LNCAP (cell line): Measurements from ENCODE around the gene PLPP4.

ENCODE experiments used
- TF ChIP-seq, protein P1 (sequence below): fragments of 450-650 bp; IDR thresholded peaks from 2 replicates; pipeline ENCODE4 v1.5.1; 2017; ENCODE audit warnings: mild to moderate bottlenecking

Gene PLPP4

DNA sequence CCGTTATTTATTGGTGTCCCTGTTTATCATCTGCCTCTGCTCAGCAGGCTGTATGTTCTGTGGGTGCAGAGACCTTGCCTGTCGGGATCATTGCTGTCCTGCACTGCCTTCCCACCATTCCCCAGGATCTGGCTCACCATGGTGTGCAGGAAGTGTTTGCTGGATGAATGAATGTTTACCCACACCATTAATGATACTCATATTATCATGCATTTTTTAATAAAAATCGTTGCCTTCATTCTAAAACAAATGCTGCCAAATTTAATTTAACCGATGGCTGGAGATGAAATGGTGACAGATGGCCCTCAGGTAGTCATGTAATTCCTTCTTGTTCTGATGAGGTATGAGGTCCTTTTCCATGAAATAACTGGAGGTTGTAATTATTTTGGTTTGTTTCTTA, 22.5 kb downstream of the PLPP4 start:
- TF ChIP-seq, protein P1, sequence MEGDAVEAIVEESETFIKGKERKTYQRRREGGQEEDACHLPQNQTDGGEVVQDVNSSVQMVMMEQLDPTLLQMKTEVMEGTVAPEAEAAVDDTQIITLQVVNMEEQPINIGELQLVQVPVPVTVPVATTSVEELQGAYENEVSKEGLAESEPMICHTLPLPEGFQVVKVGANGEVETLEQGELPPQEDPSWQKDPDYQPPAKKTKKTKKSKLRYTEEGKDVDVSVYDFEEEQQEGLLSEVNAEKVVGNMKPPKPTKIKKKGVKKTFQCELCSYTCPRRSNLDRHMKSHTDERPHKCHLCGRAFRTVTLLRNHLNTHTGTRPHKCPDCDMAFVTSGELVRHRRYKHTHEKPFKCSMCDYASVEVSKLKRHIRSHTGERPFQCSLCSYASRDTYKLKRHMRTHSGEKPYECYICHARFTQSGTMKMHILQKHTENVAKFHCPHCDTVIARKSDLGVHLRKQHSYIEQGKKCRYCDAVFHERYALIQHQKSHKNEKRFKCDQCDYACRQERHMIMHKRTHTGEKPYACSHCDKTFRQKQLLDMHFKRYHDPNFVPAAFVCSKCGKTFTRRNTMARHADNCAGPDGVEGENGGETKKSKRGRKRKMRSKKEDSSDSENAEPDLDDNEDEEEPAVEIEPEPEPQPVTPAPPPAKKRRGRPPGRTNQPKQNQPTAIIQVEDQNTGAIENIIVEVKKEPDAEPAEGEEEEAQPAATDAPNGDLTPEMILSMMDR = no peak

DNA sequence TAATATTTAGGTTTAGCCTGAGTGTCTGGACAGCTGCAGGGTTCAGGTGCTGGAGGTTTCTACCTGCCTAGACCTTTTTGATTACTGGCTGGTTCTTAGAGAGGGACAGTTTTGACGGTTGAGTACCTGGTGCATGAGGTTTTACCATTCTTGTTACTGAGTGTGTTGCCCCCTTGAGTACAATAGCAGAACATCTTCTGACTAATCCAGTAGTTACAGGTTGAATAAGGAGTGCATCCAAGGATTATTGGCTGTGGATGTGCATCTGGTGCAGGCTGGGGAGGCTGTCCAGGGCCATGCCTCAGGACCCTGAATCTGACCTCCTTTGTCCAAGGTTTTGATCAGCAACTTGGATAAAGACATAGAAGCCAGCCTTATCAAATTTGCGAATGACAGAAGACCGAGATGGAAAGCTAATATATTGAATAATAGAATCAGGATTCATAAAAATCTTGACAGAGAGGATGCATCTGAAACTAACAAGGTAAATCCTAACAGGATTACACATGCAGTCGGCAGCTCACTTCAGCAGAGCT, 23.1 kb downstream of the PLPP4 start:
- TF ChIP-seq, protein P1 = no peak

DNA sequence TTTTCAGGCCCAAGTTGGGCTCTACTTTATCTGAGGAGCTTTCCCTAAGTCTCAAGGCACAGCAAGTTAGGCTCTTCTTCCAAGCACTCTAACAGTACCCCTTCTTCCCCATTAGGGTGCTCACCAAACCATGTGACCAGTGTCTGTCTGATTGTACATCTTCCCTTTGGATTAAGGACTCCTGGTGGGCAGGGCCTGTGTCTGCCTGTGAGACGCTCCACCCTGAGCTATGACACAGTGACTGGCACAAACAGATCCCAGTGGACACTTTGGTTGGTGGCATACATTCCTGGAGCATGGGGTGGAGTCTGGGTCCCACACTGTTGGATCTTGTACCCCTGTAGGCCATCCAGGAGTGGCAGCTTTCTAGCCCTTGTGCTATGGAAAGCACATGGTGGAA, 23.8 kb downstream of the PLPP4 start:
- TF ChIP-seq, protein P1 = no peak

DNA sequence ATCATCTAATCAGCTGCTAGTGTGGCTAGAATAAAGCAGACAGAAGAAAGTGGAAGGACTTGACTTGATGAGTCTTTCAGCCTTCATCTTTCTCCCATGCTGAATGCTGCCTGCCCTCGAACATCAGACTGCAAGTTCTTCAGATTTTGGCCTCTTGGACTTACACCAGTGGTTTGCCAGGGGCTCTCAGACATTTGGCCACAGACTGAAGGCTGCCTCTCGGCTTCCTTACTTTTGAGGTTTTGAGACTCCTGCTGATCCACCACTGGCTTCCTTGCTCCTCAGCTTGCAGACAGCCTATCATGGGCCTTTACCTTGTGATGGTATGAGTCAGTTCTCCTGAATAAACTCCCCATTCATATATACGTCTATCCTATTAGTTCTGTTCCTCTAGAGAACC, 26.0 kb downstream of the PLPP4 start:
- TF ChIP-seq, protein P1 = no peak

DNA sequence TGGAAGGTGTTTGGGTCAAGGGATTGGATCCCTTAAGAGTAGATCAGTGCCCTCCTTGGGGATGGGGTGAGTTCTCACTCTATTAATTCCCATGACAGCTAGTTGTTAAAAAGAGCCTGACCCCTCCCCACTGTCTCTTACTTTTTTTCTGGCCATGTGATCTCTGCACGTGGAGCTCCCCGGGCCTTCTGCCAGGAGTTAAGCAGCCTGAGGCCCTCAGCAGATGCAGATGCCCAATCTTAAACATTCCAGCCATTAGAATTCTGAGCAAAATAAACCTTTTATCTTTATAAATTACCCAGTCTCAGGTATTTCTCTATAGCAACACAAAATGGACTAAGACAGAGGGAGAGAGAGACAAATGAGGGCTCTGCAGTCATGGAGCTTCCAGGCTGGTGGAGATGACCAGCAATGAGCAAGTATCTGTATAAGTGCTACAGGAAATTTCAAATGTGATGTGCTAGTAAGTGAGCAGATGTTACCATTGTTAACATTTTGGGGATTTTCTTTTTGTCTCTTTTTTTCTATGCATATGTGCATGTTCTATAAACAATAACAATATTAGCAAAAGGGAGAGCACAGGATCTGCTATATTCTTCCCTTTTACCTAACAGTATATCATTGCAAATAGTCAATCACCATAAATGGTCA, 26.7 kb downstream of the PLPP4 start:
- TF ChIP-seq, protein P1 = no peak

DNA sequence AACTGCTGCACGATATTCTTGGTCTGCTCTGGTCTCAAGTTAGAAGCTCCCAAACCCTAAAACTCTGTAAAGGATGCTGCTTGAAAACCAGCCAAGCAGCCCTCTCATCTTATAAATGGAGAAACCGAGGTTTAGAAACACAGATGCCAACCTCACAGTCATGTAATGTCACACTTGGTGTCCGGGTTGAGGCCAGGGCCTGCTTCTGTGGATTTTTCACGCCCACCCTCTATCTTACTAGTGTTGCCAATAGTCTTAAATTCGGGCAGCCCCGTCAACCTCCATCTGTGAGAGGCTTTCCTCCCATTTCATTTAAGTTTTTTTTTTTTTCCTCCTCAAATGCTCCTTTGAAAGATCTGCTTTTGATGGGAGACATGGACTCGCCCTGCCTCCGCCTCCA, 28.9 kb downstream of the PLPP4 start:
- TF ChIP-seq, protein P1 = no peak

DNA sequence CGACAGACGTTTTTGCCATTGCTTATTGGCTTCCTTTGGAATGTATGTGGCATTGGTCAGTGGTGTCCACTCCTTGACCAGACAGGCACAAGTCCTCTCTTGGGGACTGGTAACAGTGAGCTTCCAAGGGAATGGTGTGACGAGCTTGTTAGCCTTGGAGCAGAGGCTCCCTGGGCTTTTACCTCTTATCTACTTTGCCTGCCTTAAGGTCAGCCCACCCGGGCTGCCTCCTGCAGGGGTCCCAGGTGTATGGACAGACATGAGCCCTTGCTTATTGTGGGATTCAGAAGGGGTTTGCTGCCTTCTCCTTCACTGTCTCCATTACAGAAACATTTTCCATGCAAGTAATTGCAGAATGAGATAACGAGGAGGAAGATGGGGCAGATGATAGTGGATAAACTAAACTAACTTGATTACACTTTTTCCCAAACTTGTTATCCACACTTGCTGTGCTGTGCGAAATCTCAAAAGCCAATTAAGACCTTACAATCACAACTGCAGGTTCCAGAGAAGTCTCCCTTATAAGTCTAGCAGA, 29.7 kb downstream of the PLPP4 start:
- TF ChIP-seq, protein P1 = no peak
